ENCODE data around the gene ADRM1.

GRCh38 chr20:62336775-62337557 lies 34.2 kb downstream of the ADRM1 start:
- TF ChIP-seq CTCF (IDR thresholded peaks at IDR 0.05) (peak in 1 of 3 donors; percentile 25), POLR2A (IDR thresholded peaks at IDR 0.05) (no peak)
